ENCODE results near the gene MVK. TPM values are rescaled to one million over a fixed set of nuclear protein-coding genes. Genes with fewer than 3 reads are reported as not detected.

MVK gene
- polyA plus RNA-seq, 1 donor: 15.6 TPM

GRCh38 chr12:109545826-109546225 lies 27.8 kb upstream of the MVK start:
- no peak for DNase-seq (ENCODE audit: low read depth)

- DNase-seq (ENCODE audit: low read depth): no peak
Observed at GRCh38 chr12:109547286-109547685, 26.3 kb upstream of the MVK start.

GRCh38 chr12:109548258-109548657 lies 25.3 kb upstream of the MVK start:
- no peak for DNase-seq (ENCODE audit: low read depth)

- DNase-seq (ENCODE audit: low read depth): no peak
Observed at GRCh38 chr12:109549613-109550270, 23.9 kb upstream of the MVK start.

- no peak for DNase-seq (ENCODE audit: low read depth)
Observed at GRCh38 chr12:109550281-109550680, 23.3 kb upstream of the MVK start.

- no peak for DNase-seq (ENCODE audit: low read depth)
Observed at GRCh38 chr12:109551108-109551507, 22.5 kb upstream of the MVK start.

- no peak for DNase-seq (ENCODE audit: low read depth)
Observed at GRCh38 chr12:109552971-109553370, 20.6 kb upstream of the MVK start.

GRCh38 chr12:109553483-109553882 lies 20.1 kb upstream of the MVK start:
- no peak for DNase-seq (ENCODE audit: low read depth)

GRCh38 chr12:109553906-109554500 lies 19.6 kb upstream of the MVK start:
- DNase-seq (ENCODE audit: low read depth): no peak

GRCh38 chr12:109554761-109555160 lies 18.8 kb upstream of the MVK start:
- DNase-seq (ENCODE audit: low read depth): no peak

- no peak for DNase-seq (ENCODE audit: low read depth)
Observed at GRCh38 chr12:109555431-109556315, 17.9 kb upstream of the MVK start.

GRCh38 chr12:109557200-109557599 lies 16.4 kb upstream of the MVK start:
- no peak for DNase-seq (ENCODE audit: low read depth)

- DNase-seq (ENCODE audit: low read depth): no peak
Observed at GRCh38 chr12:109557805-109558204, 15.8 kb upstream of the MVK start.

GRCh38 chr12:109558374-109559199 lies 15.0 kb upstream of the MVK start:
- DNase-seq (ENCODE audit: low read depth): no peak

- DNase-seq (ENCODE audit: low read depth): no peak
Observed at GRCh38 chr12:109559200-109559505, 14.4 kb upstream of the MVK start.

- no peak for DNase-seq (ENCODE audit: low read depth)
Observed at GRCh38 chr12:109559601-109560000, 14.0 kb upstream of the MVK start.

GRCh38 chr12:109560867-109561710 lies 12.5 kb upstream of the MVK start:
- no peak for DNase-seq (ENCODE audit: low read depth)

GRCh38 chr12:109561711-109562030 lies 11.9 kb upstream of the MVK start:
- DNase-seq (ENCODE audit: low read depth): no peak

- DNase-seq (ENCODE audit: low read depth): no peak
Observed at GRCh38 chr12:109562871-109563270, 10.7 kb upstream of the MVK start.

GRCh38 chr12:109563291-109564284 lies 10.0 kb upstream of the MVK start:
- no peak for DNase-seq (ENCODE audit: low read depth)

Measured in forelimb muscle (tissue), 1 donor.